ENCODE measurements around the gene PPP1R1C. TPM values are rescaled to one million over a fixed set of nuclear protein-coding genes. Genes with fewer than 3 reads are reported as not detected.
"Not testable (repeated sequence)": the region's sequence is repeated elsewhere in the genome, so short reads cannot be mapped to it uniquely, and the experiment has no call there.

PPP1R1C gene
- total RNA-seq, 3 donors from 2014 or later (not counting 1 experiment from before 2014, with no cell fraction given), result not detected

- H3K4me3 ChIP-seq (ENCODE audit: low read length), result no peak overlapping the region
- under 1% methylated on average over 17 of the region's 19 CpGs for WGBS (ENCODE audit: insufficient coverage)
- no peak overlapping the region for H3K27ac ChIP-seq (ENCODE audit: low read length)
- intact Hi-C loops (cut with micrococcal nuclease), result loop anchor here (5.0 to 10.0 kb wide), 2 partner anchors 212 to 1729 kb away; no protein-coding TSS in a partner anchor
- H3K4me1 ChIP-seq (ENCODE audit: control insufficient read depth, insufficient read depth, low read length), result peaks cover 3% of the 10 kb centered on the region
- Mint-ChIP-seq H3K4me3 (peak overlapping the region; percentile 48), H3K36me3 (no peaks in the 10 kb centered on the region), H3K4me1 (peaks cover 9 to 15% of the 10 kb centered on the region in 2 donors), H3K9me3 (no peaks in the 10 kb centered on the region), H3K27ac (no peak overlapping the region), H3K27me3 (ENCODE audit: low read depth in 2 of 2) (peaks cover 2 to 17% of the 10 kb centered on the region in 2 donors)
- H3K27me3 ChIP-seq (ENCODE audit: control insufficient read depth, insufficient read depth, low read length), result no peaks in the 10 kb centered on the region
- peak; percentile 53 to 81 for DNase-seq
- H3K9me3 ChIP-seq (ENCODE audit: control insufficient read depth, insufficient read depth, low read length), result no peaks in the 10 kb centered on the region
- peak; percentile 62 for TF ChIP-seq CTCF (IDR thresholded peaks at IDR 0.05)
- ATAC-seq, result peak; percentile 73 to 89 (median 76)
- H3K36me3 ChIP-seq (ENCODE audit: control insufficient read depth, insufficient read depth, low read length), result no peaks in the 10 kb centered on the region
These were observed 31.6 kb upstream of the PPP1R1C start for GRCh38 chr2:181953881-181954537.

- Histone ChIP-seq H3K36me3 (ENCODE audit: control insufficient read depth, insufficient read depth, low read length) (no peaks in the 10 kb centered on the region), H3K27me3 (ENCODE audit: control insufficient read depth, insufficient read depth, low read length) (no peaks in the 10 kb centered on the region), H3K27ac (ENCODE audit: low read length) (no peak overlapping the region), H3K9me3 (ENCODE audit: control insufficient read depth, insufficient read depth, low read length) (no peaks in the 10 kb centered on the region), H3K4me3 (ENCODE audit: low read length) (no peak overlapping the region), H3K4me1 (ENCODE audit: control insufficient read depth, insufficient read depth, low read length) (peaks cover 3% of the 10 kb centered on the region)
- intact Hi-C loops (cut with micrococcal nuclease), result loop anchor here (5.0 to 10.0 kb wide), 2 partner anchors 212 to 1730 kb away; no protein-coding TSS in a partner anchor
- ATAC-seq (peak in 1 of 3 donors; percentile 5), DNase-seq (no peak)
- WGBS (ENCODE audit: insufficient coverage), result 2% methylated on average over 3 of the region's 4 CpGs
- no peak overlapping the region for H3K27ac Mint-ChIP-seq
- peak; percentile 21 for TF ChIP-seq CTCF (IDR thresholded peaks at IDR 0.05)
- peaks cover 9 to 15% of the 10 kb centered on the region in 2 donors for H3K4me1 Mint-ChIP-seq
- peak overlapping the region; percentile 48 for H3K4me3 Mint-ChIP-seq
- no peaks in the 10 kb centered on the region for H3K36me3 Mint-ChIP-seq
- H3K27me3 Mint-ChIP-seq (ENCODE audit: low read depth in 2 of 2), result peaks cover 2 to 12% of the 10 kb centered on the region in 2 donors
- H3K9me3 Mint-ChIP-seq, result no peaks in the 10 kb centered on the region
These were observed 31.1 kb upstream of the PPP1R1C start for GRCh38 chr2:181954538-181954883.

GRCh38 chr2:181955010-181955409 is 30.6 kb upstream of the PPP1R1C start:
- ATAC-seq, result no peak
- Histone ChIP-seq H3K4me1 (ENCODE audit: control insufficient read depth, insufficient read depth, low read length) (peaks cover 3% of the 10 kb centered on the region), H3K27ac (ENCODE audit: low read length) (no peak overlapping the region), H3K27me3 (ENCODE audit: control insufficient read depth, insufficient read depth, low read length) (no peaks in the 10 kb centered on the region), H3K4me3 (ENCODE audit: low read length) (no peak overlapping the region), H3K9me3 (ENCODE audit: control insufficient read depth, insufficient read depth, low read length) (no peaks in the 10 kb centered on the region), H3K36me3 (ENCODE audit: control insufficient read depth, insufficient read depth, low read length) (no peaks in the 10 kb centered on the region)
- intact Hi-C loops (cut with micrococcal nuclease), result loop anchor here (10.0 kb wide), 1 partner anchor 1730 kb away; no protein-coding TSS in a partner anchor
- H3K4me1 Mint-ChIP-seq, result peaks cover 9 to 15% of the 10 kb centered on the region in 2 donors
- no peaks in the 10 kb centered on the region for H3K9me3 Mint-ChIP-seq
- no peaks in the 10 kb centered on the region for H3K36me3 Mint-ChIP-seq
- WGBS (ENCODE audit: insufficient coverage), result no CpG with 5 or more reads among the region's 1 CpG
- no peak overlapping the region for H3K4me3 Mint-ChIP-seq
- no peak for DNase-seq
- TF ChIP-seq CTCF (IDR thresholded peaks at IDR 0.05), result no peak
- peaks cover 2 to 11% of the 10 kb centered on the region in 2 donors for H3K27me3 Mint-ChIP-seq (ENCODE audit: low read depth in 2 of 2)
- no peak overlapping the region for H3K27ac Mint-ChIP-seq

GRCh38 chr2:181955866-181956265 is 29.8 kb upstream of the PPP1R1C start:
- not testable (repeated sequence) for DNase-seq; H3K27me3 ChIP-seq (ENCODE audit: control insufficient read depth, insufficient read depth, low read length); H3K4me3 Mint-ChIP-seq; H3K4me3 ChIP-seq (ENCODE audit: low read length); H3K9me3 Mint-ChIP-seq; H3K9me3 ChIP-seq (ENCODE audit: control insufficient read depth, insufficient read depth, low read length); ATAC-seq; H3K27ac Mint-ChIP-seq; H3K36me3 ChIP-seq (ENCODE audit: control insufficient read depth, insufficient read depth, low read length); H3K4me1 ChIP-seq (ENCODE audit: control insufficient read depth, insufficient read depth, low read length); H3K36me3 Mint-ChIP-seq; H3K27ac ChIP-seq (ENCODE audit: low read length)
- Mint-ChIP-seq H3K4me1 (peaks cover 9 to 15% of the 10 kb centered on the region in 2 donors), H3K27me3 (ENCODE audit: low read depth in 2 of 2) (peaks cover 4 to 12% of the 10 kb centered on the region in 2 donors)
- WGBS (ENCODE audit: insufficient coverage), result no CpG with 5 or more reads among the region's 3 CpGs
- intact Hi-C loops (cut with micrococcal nuclease), result loop anchor here (10.0 kb wide), 1 partner anchor 1731 kb away; no protein-coding TSS in a partner anchor

Measured in natural killer cell (primary cell).